ENCODE measurements around the gene GBGT1. TPM values are rescaled to one million over a fixed set of nuclear protein-coding genes. Genes with fewer than 3 reads are reported as not detected.

Gene GBGT1
- total RNA-seq, 1 donor from 2014 or later, result 9.4 TPM

- peak overlapping the region; percentile 64 for H3K4me3 Mint-ChIP-seq
- intact Hi-C loops (cut with micrococcal nuclease), result no loop called here
- DNase-seq (ENCODE audit: low spot score), result no peak
- peaks cover 16% of the 10 kb centered on the region for H3K36me3 Mint-ChIP-seq (ENCODE audit: low read depth)
- peaks cover 64% of the 10 kb centered on the region for H3K4me1 Mint-ChIP-seq (ENCODE audit: low read depth)
- peak overlapping the region; percentile 100 for H3K27ac Mint-ChIP-seq
- H3K27me3 Mint-ChIP-seq (ENCODE audit: insufficient read depth), result no peaks in the 10 kb centered on the region
- no peaks in the 10 kb centered on the region for H3K9me3 Mint-ChIP-seq
These were observed 32.2 kb downstream of the GBGT1 start for GRCh38 chr9:133131506-133131905.

GRCh38 chr9:133130685-133131244 is 32.9 kb downstream of the GBGT1 start:
- H3K4me3 Mint-ChIP-seq, result peak overlapping the region; percentile 87
- H3K4me1 Mint-ChIP-seq (ENCODE audit: low read depth), result peaks cover 63% of the 10 kb centered on the region
- peak; percentile 49 for DNase-seq (ENCODE audit: low spot score)
- no peaks in the 10 kb centered on the region for H3K9me3 Mint-ChIP-seq
- no peaks in the 10 kb centered on the region for H3K27me3 Mint-ChIP-seq (ENCODE audit: insufficient read depth)
- peaks cover 14% of the 10 kb centered on the region for H3K36me3 Mint-ChIP-seq (ENCODE audit: low read depth)
- peak overlapping the region; percentile 96 for H3K27ac Mint-ChIP-seq
- intact Hi-C loops (cut with micrococcal nuclease), result no loop called here

GRCh38 chr9:133129001-133129795 is 34.5 kb downstream of the GBGT1 start:
- no peak for DNase-seq (ENCODE audit: low spot score)
- Mint-ChIP-seq H3K9me3 (no peaks in the 10 kb centered on the region), H3K27me3 (ENCODE audit: insufficient read depth) (no peaks in the 10 kb centered on the region), H3K27ac (peak overlapping the region; percentile 64), H3K36me3 (ENCODE audit: low read depth) (peaks cover 11% of the 10 kb centered on the region), H3K4me1 (ENCODE audit: low read depth) (peaks cover 60% of the 10 kb centered on the region), H3K4me3 (peak overlapping the region; percentile 37)
- intact Hi-C loops (cut with micrococcal nuclease), result no loop called here

- intact Hi-C loops (cut with micrococcal nuclease), result no loop called here
- Mint-ChIP-seq H3K36me3 (ENCODE audit: low read depth) (peaks cover 9% of the 10 kb centered on the region), H3K4me3 (peak overlapping the region; percentile 48), H3K9me3 (no peaks in the 10 kb centered on the region), H3K27me3 (ENCODE audit: insufficient read depth) (no peaks in the 10 kb centered on the region), H3K27ac (peak overlapping the region; percentile 53), H3K4me1 (ENCODE audit: low read depth) (peaks cover 62% of the 10 kb centered on the region)
- no peak for DNase-seq (ENCODE audit: low spot score)
These were observed 35.6 kb downstream of the GBGT1 start for GRCh38 chr9:133128152-133128551.

- intact Hi-C loops (cut with micrococcal nuclease), result no loop called here
- Mint-ChIP-seq H3K27ac (peak overlapping the region; percentile 53), H3K4me1 (ENCODE audit: low read depth) (peaks cover 67% of the 10 kb centered on the region), H3K36me3 (ENCODE audit: low read depth) (peaks cover 9% of the 10 kb centered on the region), H3K4me3 (peak overlapping the region; percentile 48), H3K27me3 (ENCODE audit: insufficient read depth) (no peaks in the 10 kb centered on the region), H3K9me3 (no peaks in the 10 kb centered on the region)
- DNase-seq (ENCODE audit: low spot score), result no peak
These were observed 36.3 kb downstream of the GBGT1 start for GRCh38 chr9:133127340-133127981.

GRCh38 chr9:133126697-133127339 is 36.9 kb downstream of the GBGT1 start:
- peaks cover 9% of the 10 kb centered on the region for H3K36me3 Mint-ChIP-seq (ENCODE audit: low read depth)
- peak overlapping the region; percentile 48 for H3K4me3 Mint-ChIP-seq
- peaks cover 65% of the 10 kb centered on the region for H3K4me1 Mint-ChIP-seq (ENCODE audit: low read depth)
- DNase-seq (ENCODE audit: low spot score), result no peak
- H3K9me3 Mint-ChIP-seq, result no peaks in the 10 kb centered on the region
- peak overlapping the region; percentile 78 for H3K27ac Mint-ChIP-seq
- H3K27me3 Mint-ChIP-seq (ENCODE audit: insufficient read depth), result no peaks in the 10 kb centered on the region
- intact Hi-C loops (cut with micrococcal nuclease), result no loop called here

- no peak for DNase-seq (ENCODE audit: low spot score)
- intact Hi-C loops (cut with micrococcal nuclease), result no loop called here
- peak overlapping the region; percentile 78 for H3K27ac Mint-ChIP-seq
- no peaks in the 10 kb centered on the region for H3K9me3 Mint-ChIP-seq
- H3K4me3 Mint-ChIP-seq, result peak overlapping the region; percentile 48
- H3K36me3 Mint-ChIP-seq (ENCODE audit: low read depth), result peaks cover 13% of the 10 kb centered on the region
- H3K4me1 Mint-ChIP-seq (ENCODE audit: low read depth), result peaks cover 63% of the 10 kb centered on the region
- no peaks in the 10 kb centered on the region for H3K27me3 Mint-ChIP-seq (ENCODE audit: insufficient read depth)
These were observed 37.6 kb downstream of the GBGT1 start for GRCh38 chr9:133125941-133126696.

- Mint-ChIP-seq H3K4me1 (ENCODE audit: low read depth) (peaks cover 55% of the 10 kb centered on the region), H3K27ac (no peak overlapping the region), H3K4me3 (peak overlapping the region; percentile 12), H3K9me3 (no peaks in the 10 kb centered on the region), H3K27me3 (ENCODE audit: insufficient read depth) (no peaks in the 10 kb centered on the region), H3K36me3 (ENCODE audit: low read depth) (peaks cover 10% of the 10 kb centered on the region)
- no peak for DNase-seq (ENCODE audit: low spot score)
- intact Hi-C loops (cut with micrococcal nuclease), result no loop called here
These were observed 38.8 kb downstream of the GBGT1 start for GRCh38 chr9:133124907-133125275.

- intact Hi-C loops (cut with micrococcal nuclease), result no loop called here
- peak overlapping the region; percentile 64 for H3K27ac Mint-ChIP-seq
- peaks cover 51% of the 10 kb centered on the region for H3K4me1 Mint-ChIP-seq (ENCODE audit: low read depth)
These were observed 39.4 kb downstream of the GBGT1 start for GRCh38 chr9:133124123-133124906.

GRCh38 chr9:133122935-133123611 is 40.6 kb downstream of the GBGT1 start:
- no peaks in the 10 kb centered on the region for H3K27me3 Mint-ChIP-seq (ENCODE audit: insufficient read depth)
- H3K36me3 Mint-ChIP-seq (ENCODE audit: low read depth), result peaks cover 16% of the 10 kb centered on the region
- no peaks in the 10 kb centered on the region for H3K9me3 Mint-ChIP-seq
- no peak overlapping the region for H3K4me3 Mint-ChIP-seq
- peaks cover 59% of the 10 kb centered on the region for H3K4me1 Mint-ChIP-seq (ENCODE audit: low read depth)
- peak overlapping the region; percentile 94 for H3K27ac Mint-ChIP-seq
- intact Hi-C loops (cut with micrococcal nuclease), result no loop called here
- DNase-seq (ENCODE audit: low spot score), result no peak

More at GRCh38 chr9:133124123-133124906, 39.4 kb downstream of the GBGT1 start:
- no peak for DNase-seq (ENCODE audit: low spot score)
- H3K27me3 Mint-ChIP-seq (ENCODE audit: insufficient read depth), result no peaks in the 10 kb centered on the region
- no peaks in the 10 kb centered on the region for H3K9me3 Mint-ChIP-seq
- H3K4me3 Mint-ChIP-seq, result no peak overlapping the region
- H3K36me3 Mint-ChIP-seq (ENCODE audit: low read depth), result peaks cover 10% of the 10 kb centered on the region

- H3K36me3 Mint-ChIP-seq (ENCODE audit: low read depth), result peaks cover 13% of the 10 kb centered on the region
- DNase-seq (ENCODE audit: low spot score), result no peak
- no peaks in the 10 kb centered on the region for H3K9me3 Mint-ChIP-seq
- intact Hi-C loops (cut with micrococcal nuclease), result no loop called here
- H3K4me1 Mint-ChIP-seq (ENCODE audit: low read depth), result peaks cover 59% of the 10 kb centered on the region
- no peak overlapping the region for H3K4me3 Mint-ChIP-seq
- H3K27me3 Mint-ChIP-seq (ENCODE audit: insufficient read depth), result no peaks in the 10 kb centered on the region
- peak overlapping the region; percentile 94 for H3K27ac Mint-ChIP-seq
These were observed 41.1 kb downstream of the GBGT1 start for GRCh38 chr9:133122605-133122934.

All from activated T-helper 1 cell treated with anti-CD3 and anti-CD28 coated beads, Interleukin-12 subunit alpha, Interleukin-12 subunit beta, Interleukin-2, Interleukin-4 antibody, amounts not matched to agents 30 ng/mL and 10 ng/mL and 1 ng/mL, durations not matched to agents 14 hours and 24 hours and 36 hours (primary cell).